ENCODE results near the gene HMGCLL1.

DNA sequence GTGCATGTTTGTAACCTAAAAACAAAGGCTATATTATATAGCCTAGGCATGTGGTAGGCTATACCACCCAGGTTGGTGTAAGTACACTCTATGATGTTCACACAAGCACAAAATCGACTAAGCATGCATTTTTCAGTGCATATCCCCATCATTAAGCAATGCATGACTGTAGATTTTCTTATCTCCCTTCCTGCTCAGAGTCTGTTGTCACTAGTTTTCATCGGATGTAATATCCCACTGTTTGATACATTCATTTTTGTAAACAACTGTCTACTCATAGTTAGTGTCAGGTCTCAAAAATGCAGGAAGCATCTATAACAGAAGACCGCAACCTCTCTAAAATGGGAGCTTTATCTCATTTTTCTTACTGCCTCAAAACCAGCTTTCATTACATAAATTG, 181.0 kb downstream of the HMGCLL1 start:
- TF ChIP-seq, protein P1, sequence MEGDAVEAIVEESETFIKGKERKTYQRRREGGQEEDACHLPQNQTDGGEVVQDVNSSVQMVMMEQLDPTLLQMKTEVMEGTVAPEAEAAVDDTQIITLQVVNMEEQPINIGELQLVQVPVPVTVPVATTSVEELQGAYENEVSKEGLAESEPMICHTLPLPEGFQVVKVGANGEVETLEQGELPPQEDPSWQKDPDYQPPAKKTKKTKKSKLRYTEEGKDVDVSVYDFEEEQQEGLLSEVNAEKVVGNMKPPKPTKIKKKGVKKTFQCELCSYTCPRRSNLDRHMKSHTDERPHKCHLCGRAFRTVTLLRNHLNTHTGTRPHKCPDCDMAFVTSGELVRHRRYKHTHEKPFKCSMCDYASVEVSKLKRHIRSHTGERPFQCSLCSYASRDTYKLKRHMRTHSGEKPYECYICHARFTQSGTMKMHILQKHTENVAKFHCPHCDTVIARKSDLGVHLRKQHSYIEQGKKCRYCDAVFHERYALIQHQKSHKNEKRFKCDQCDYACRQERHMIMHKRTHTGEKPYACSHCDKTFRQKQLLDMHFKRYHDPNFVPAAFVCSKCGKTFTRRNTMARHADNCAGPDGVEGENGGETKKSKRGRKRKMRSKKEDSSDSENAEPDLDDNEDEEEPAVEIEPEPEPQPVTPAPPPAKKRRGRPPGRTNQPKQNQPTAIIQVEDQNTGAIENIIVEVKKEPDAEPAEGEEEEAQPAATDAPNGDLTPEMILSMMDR (IDR thresholded peaks at IDR 0.05), result no peak
- TF ChIP-seq POLR2A (IDR thresholded peaks at IDR 0.05) (no peak), EP300 (IDR thresholded peaks at IDR 0.05) (no peak)

Measured in stomach (tissue), 4 donors.